RWPE1 (cell line): ENCODE results near the gene RAB24.

ENCODE experiments used
- CTCF ChIA-PET: fragments of 350-600 bp; sonication (Branson Sonifier 250); formaldehyde crosslinking; extraction: SDS; loops from one replicate; lab custom pipeline; 2021; lab: Yijun Ruan, JAX
- POLR2A ChIA-PET: fragments of 400-600 bp; formaldehyde crosslinking; extraction: SDS; loops from one replicate; lab custom pipeline; 2020; ENCODE audit warnings: antibody characterized with exemption; ENCODE audit not compliant: low non-redundant PET; lab: Yijun Ruan, JAX
- DNase-seq: peaks from one replicate; pipeline ENCODE4 v3.0.0; 2012; ENCODE audit warnings: low spot score
- H3K27ac ChIP-seq: fragments of 450-650 bp; 2 replicates; pipeline ENCODE4 v1.5.1; 2017
- TF ChIP-seq, protein P1 (sequence below): fragments of 450-650 bp; conservative IDR thresholded peaks from 2 replicates; pipeline ENCODE4 v1.5.1; 2017; ENCODE audit warnings: low read depth, mild to moderate bottlenecking

Gene RAB24

DNA sequence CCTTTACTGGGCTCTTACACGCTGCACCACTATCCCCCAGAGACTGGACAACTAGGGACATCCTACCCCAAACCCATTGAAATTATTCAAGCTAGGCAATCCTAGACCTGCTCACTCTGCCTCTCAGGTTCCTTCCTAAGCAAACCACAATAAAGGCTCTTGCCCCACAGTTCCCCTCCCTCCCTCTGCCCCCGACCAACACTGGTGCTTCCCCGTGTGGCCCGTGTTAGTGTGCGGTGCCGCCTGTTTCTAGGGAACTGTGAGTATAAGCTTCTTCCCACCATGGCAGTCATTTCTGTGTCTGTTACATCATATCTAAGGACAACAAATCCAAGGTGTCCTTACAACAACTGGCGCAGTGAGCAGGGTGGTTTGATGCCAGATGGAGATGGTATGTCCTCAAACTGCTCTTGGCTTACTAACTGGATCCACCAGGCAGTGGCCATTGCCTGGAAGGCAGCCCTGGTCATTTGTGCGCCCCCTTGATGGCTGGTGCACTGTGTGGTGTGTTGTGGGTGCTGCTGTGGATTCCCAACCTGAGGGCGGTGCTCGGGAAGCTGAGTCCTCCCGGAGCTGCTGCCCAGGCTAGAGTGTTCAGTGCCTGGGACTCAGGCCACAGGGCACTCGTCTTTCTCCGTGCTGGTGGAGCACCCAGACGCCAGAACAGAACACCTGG is 16.5 kb upstream of the RAB24 start:
- no peak overlapping the region for H3K27ac ChIP-seq
- ChIA-PET POLR2A (no interaction called here), CTCF (interaction anchor here (0.7 to 1.3 kb wide), 3 partner anchors 63 to 755 kb away, joined by 3 to 5 read pairs (median 3); no protein-coding TSS in a partner anchor)
- TF ChIP-seq, protein P1, sequence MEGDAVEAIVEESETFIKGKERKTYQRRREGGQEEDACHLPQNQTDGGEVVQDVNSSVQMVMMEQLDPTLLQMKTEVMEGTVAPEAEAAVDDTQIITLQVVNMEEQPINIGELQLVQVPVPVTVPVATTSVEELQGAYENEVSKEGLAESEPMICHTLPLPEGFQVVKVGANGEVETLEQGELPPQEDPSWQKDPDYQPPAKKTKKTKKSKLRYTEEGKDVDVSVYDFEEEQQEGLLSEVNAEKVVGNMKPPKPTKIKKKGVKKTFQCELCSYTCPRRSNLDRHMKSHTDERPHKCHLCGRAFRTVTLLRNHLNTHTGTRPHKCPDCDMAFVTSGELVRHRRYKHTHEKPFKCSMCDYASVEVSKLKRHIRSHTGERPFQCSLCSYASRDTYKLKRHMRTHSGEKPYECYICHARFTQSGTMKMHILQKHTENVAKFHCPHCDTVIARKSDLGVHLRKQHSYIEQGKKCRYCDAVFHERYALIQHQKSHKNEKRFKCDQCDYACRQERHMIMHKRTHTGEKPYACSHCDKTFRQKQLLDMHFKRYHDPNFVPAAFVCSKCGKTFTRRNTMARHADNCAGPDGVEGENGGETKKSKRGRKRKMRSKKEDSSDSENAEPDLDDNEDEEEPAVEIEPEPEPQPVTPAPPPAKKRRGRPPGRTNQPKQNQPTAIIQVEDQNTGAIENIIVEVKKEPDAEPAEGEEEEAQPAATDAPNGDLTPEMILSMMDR = no peak
- no peak for DNase-seq

DNA sequence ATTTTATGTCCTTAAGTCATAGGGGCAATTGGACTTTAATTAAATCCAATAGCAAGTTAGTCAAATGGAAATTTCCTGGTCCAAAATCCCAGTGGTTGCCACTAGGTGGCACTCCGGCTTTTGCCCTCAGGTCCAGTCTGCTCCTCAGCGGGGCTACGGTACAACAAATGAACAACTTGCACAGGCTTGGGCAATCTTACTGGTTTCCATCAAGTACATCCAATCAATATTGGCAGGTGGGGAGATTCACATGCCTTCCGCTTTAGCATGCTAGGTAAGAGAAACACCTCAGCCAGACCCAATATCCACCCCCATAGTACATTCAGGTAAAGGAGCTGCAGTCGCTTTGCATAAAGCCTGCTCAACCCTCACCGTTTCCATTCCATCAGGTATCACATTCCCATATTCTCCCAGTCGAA is 14.4 kb upstream of the RAB24 start:
- TF ChIP-seq, protein P1 = peak; percentile 97
- DNase-seq = peak; percentile 79
- no peak overlapping the region for H3K27ac ChIP-seq
- ChIA-PET POLR2A (no interaction called here), CTCF (interaction anchor here (0.5 to 3.3 kb wide), 16 partner anchors 10 to 185 kb away, joined by 3 to 35 read pairs (median 4); no protein-coding TSS in a partner anchor)

DNA sequence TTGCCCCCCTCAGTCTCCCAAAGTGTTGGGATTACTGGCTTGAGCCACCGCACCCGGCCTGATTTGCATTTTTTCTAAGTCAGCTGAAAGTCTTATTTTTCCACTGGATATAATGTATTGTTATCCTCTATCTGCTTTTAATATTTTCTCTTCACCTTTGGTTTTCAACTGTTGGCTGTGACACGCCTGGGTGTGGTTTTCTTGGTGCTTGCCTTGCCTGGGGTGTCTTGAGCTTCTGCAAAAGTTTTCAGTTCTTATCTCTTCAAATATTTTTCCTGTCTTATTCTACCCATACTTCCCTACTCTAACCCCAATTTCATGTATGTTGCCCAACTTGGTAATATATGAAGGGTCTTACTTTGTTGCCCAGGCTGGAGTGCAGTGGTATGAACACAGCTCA is 12.5 kb upstream of the RAB24 start:
- H3K27ac ChIP-seq = 0 out of 2 replicates have a peak overlapping the region, but pooled peaks have one; percentile 3
- POLR2A ChIA-PET = no interaction called here
- TF ChIP-seq, protein P1 = no peak
- CTCF ChIA-PET = interaction anchor here (1.2 to 3.3 kb wide), 2 partner anchors 87 to 139 kb away, joined by 3 to 35 read pairs; no protein-coding TSS in a partner anchor
- DNase-seq = no peak

DNA sequence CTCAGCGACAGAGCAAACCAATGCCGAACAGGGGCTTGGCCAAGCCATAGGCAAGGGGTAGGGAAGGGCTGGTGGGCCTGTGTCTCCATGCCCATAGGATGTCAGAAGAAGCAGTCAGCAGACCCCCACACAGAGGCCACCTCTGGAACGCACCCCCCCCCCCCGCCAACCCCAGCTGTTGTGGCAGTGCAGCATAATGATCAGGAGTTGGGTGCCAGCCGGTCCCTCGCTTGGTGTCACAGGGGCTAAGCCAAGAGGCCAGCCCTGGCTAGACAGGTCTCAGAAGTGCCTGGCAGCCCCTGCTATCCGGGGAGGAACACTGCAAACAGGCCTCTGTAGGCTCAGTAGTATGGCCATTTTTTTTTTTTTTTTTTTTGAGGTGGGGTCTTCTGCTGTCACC is 11.9 kb upstream of the RAB24 start:
- CTCF ChIA-PET = interaction anchor here (3.3 kb wide), 1 partner anchor 88 kb away, joined by 35 read pairs; no protein-coding TSS in a partner anchor
- DNase-seq = no peak
- H3K27ac ChIP-seq = 0 out of 2 replicates have a peak overlapping the region, but pooled peaks have one; percentile 3
- POLR2A ChIA-PET = no interaction called here
- TF ChIP-seq, protein P1 = no peak

DNA sequence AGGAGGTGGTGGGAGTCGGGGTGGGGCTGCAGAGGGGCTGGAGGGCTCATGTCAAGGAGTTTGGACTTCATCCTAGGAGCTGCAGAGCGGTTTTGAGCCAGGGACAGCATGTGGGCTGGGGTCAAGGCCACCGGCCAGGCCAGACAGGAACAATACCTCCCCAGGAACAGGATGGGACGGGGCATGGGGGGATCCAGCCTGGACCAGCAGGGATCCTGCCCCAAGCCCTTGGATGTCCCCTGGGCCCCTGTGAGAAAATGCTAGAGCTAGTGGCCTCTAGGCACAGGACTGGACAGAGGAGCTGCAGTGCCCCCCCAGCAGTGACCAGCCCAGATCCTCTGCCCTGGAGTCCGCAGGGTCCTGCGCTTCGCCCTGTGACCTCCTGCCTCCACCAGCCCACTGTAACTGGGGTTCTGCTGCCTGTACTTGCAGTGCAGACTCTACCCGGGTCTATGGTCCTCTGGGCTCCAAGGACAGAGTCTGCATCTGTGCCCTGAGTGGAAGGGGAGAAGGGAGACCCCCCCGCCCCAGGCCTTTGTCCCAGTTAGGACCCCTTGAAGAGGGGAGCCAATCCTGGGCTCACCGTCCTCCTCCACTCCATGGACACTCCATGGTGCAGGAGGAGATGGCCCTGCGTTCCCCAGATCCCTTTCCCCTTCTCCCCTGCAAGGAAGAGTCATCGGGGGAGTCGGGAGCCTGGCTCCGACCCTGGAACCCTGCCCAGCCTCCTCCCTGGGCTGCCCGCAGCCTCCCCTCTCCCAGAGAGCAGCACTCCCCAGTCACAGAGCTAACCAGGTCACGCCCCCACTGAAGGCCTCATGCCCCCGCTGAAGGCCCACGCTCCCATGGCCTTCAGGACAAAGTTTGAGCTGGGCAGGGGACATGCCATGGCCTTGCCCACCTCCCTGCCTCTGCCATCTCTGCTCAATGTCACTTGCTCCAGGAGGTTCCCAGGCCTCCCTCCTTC is 11.1 kb upstream of the RAB24 start:
- TF ChIP-seq, protein P1 = no peak
- CTCF ChIA-PET = interaction anchor here (1.3 kb wide), 1 partner anchor 11 kb away, joined by 3 read pairs; the partner anchor contains the start of genes PRELID1 and RAB24
- POLR2A ChIA-PET = interaction anchor here (0.6 kb wide), 1 partner anchor 50 kb away, joined by 3 read pairs; no protein-coding TSS in a partner anchor
- peak overlapping the region; percentile 84; the same call in 1 of the 2 replicates for H3K27ac ChIP-seq
- no peak for DNase-seq
